GM12864 (cell line): ENCODE data around the gene GPR15.

ENCODE experiments used
- DNase-seq: peaks from one replicate; pipeline ENCODE4 v3.0.0-alpha.2; 2011; ENCODE audit warnings: low read depth
- H3K4me3 ChIP-seq: 2 replicates; pipeline ENCODE4 v1.5.1; 2011; ENCODE audit warnings: mild to moderate bottlenecking, low read depth, low read length, control low read depth
- CTCF ChIP-seq: IDR thresholded peaks from 2 replicates; pipeline ENCODE4 v1.5.1; 2011; ENCODE audit warnings: low read depth, mild to moderate bottlenecking, moderate library complexity, low read length, control low read depth, inconsistent platforms; ENCODE audit errors: missing control alignments

GPR15 gene

GRCh38 chr3:98568402-98568801 is 36.6 kb downstream of the GPR15 start:
- no peak for DNase-seq
- no peak for TF ChIP-seq CTCF
- H3K4me3 ChIP-seq: no peak overlapping the region

GRCh38 chr3:98573181-98573728 is 41.5 kb downstream of the GPR15 start:
- no peak for DNase-seq
- peak; percentile 38 for TF ChIP-seq CTCF
- peak overlapping the region; percentile 2; the same call in 1 of the 2 replicates for H3K4me3 ChIP-seq

GRCh38 chr3:98574132-98574531 is 42.4 kb downstream of the GPR15 start:
- no peak overlapping the region for H3K4me3 ChIP-seq
- DNase-seq: no peak
- no peak for TF ChIP-seq CTCF

- TF ChIP-seq CTCF: no peak
- no peak for DNase-seq
- H3K4me3 ChIP-seq: no peak overlapping the region
Observed at GRCh38 chr3:98577178-98577895, 45.6 kb downstream of the GPR15 start.

GRCh38 chr3:98580401-98581386 is 48.9 kb downstream of the GPR15 start:
- no peak overlapping the region for H3K4me3 ChIP-seq
- TF ChIP-seq CTCF: no peak
- DNase-seq: no peak

GRCh38 chr3:98581474-98581873 is 49.7 kb downstream of the GPR15 start:
- no peak overlapping the region for H3K4me3 ChIP-seq
- no peak for DNase-seq
- TF ChIP-seq CTCF: no peak
